Endothelial cell of umbilical vein (primary cell): ENCODE data around the gene DIP2C. TPM values are rescaled to one million over a fixed set of nuclear protein-coding genes. Genes with fewer than 3 reads are reported as not detected.

Experiments
- BruUV-seq: library from RNA; stranded (reverse); fragments of 400-500 nt; replicated peaks from 2 replicates; lab custom pipeline; 2021; lab: Mats Ljungman, UMichigan
- CTCF ChIA-PET: fragments of 300-600, 350-600 bp; sonication (Branson Sonifier 250); formaldehyde crosslinking; loops from one replicate; lab custom pipeline; 2021; ENCODE audit warnings: antibody characterized with exemption, inconsistent platforms; lab: Charles Lee
- POLR2A ChIA-PET: fragments of 300-600, 350-600 bp; sonication (Branson Sonifier 250); formaldehyde crosslinking; loops from one replicate; lab custom pipeline; 2021; ENCODE audit warnings: antibody characterized with exemption, inconsistent platforms; lab: Charles Lee
- DNase-seq: peaks from one replicate; pipeline ENCODE4 v3.0.0-alpha.2; 2011; ENCODE audit warnings: low read depth, low spot score
- FAIRE-seq: peaks from 2 replicates; lab custom pipeline; 2011; peaks lifted over from hg19 to GRCh38; lab: Jason Lieb, UNC
- H2AFZ ChIP-seq: 2 replicates; pipeline ENCODE4 v1.6.0; 2012; ENCODE audit warnings: low read depth, low read length, control low read depth, inconsistent platforms
- H3K27ac ChIP-seq: 2 replicates; pipeline ENCODE4 v1.5.1; 2011; ENCODE audit warnings: low read depth, mild to moderate bottlenecking, control low read depth, low read length, moderate library complexity; ENCODE audit not compliant: insufficient read depth
- H3K27me3 ChIP-seq, 2 experiments: 2 replicates each; pipeline versions ENCODE4 v1.6.0 to v1.6.1; 2011; ENCODE audit warnings: low read length in 2 of 2, mixed read lengths in 1 of 2; ENCODE audit not compliant: control insufficient read depth in 2 of 2, insufficient read depth in 2 of 2
- H3K36me3 ChIP-seq, 2 experiments: 2 replicates in 1 of 2; 3 replicates in 1 of 2; pipeline ENCODE4 v1.5.1; 2011; ENCODE audit warnings: low read length in 2 of 2, mild to moderate bottlenecking in 1 of 2, moderate library complexity in 1 of 2; ENCODE audit not compliant: control insufficient read depth in 2 of 2, insufficient read depth in 2 of 2; ENCODE audit errors: extremely low read depth in 1 of 2
- H3K4me1 ChIP-seq: 3 replicates; pipeline ENCODE4 v1.5.1; 2011; ENCODE audit warnings: mild to moderate bottlenecking, low read length; ENCODE audit not compliant: control insufficient read depth, insufficient read depth; ENCODE audit errors: extremely low read depth
- H3K4me2 ChIP-seq: 2 replicates; pipeline ENCODE4 v1.6.1; 2011; ENCODE audit warnings: low read length, control low read depth, mixed read lengths; ENCODE audit not compliant: insufficient read depth
- H3K4me3 ChIP-seq, 3 experiments: fragments of 200-600 bp in 1 of 3; sonication (generic), shearing (Covaris generic) in 1 of 3; replicated peaks in 1 of 3; 2 replicates each; pipeline ENCODE4 v1.5.1; 2011 to 2016; ENCODE audit warnings: control low read depth in 3 of 3, low read length in 3 of 3, mild to moderate bottlenecking in 2 of 3, inconsistent platforms in 1 of 3, low read depth in 1 of 3, moderate library complexity in 1 of 3; ENCODE audit not compliant: insufficient read depth in 1 of 3
- H3K79me2 ChIP-seq: 2 replicates; pipeline ENCODE4 v1.6.0; 2012; ENCODE audit warnings: low read length, inconsistent platforms; ENCODE audit not compliant: control insufficient read depth, insufficient read depth
- H3K9ac ChIP-seq: replicated peaks from 2 replicates; pipeline ENCODE3; 2011; ENCODE audit warnings: low read length, control low read depth; ENCODE audit not compliant: insufficient read depth; ENCODE audit errors: extremely low read depth
- H3K9me1 ChIP-seq: replicated peaks from 3 replicates; pipeline ENCODE4 v1.6.0; 2011; ENCODE audit warnings: mild to moderate bottlenecking, low read length; ENCODE audit not compliant: control insufficient read depth, insufficient read depth; ENCODE audit errors: extremely low read depth
- H3K9me3 ChIP-seq: replicated peaks from 2 replicates; pipeline ENCODE4 v1.5.1; 2012; ENCODE audit warnings: low read length, inconsistent platforms; ENCODE audit not compliant: control insufficient read depth, insufficient read depth
- H4K20me1 ChIP-seq: replicated peaks from 2 replicates; pipeline ENCODE3; 2011; ENCODE audit warnings: mild to moderate bottlenecking, low read length; ENCODE audit not compliant: control insufficient read depth, insufficient read depth; ENCODE audit errors: extremely low read depth
- EZH2 ChIP-seq: IDR thresholded peaks from 2 replicates; pipeline ENCODE4 v1.6.1; 2012; ENCODE audit warnings: borderline replicate concordance, low read depth, mild to moderate bottlenecking, moderate library complexity, low read length, inconsistent platforms; ENCODE audit not compliant: severe bottlenecking
- FOS ChIP-seq: IDR thresholded peaks from 2 replicates; pipeline ENCODE4 v1.6.1; 2011; ENCODE audit warnings: mild to moderate bottlenecking, low read length, moderate library complexity, borderline replicate concordance; ENCODE audit not compliant: insufficient read depth
- GATA2 ChIP-seq: IDR thresholded peaks from 2 replicates; pipeline ENCODE4 v1.7.0; 2011; ENCODE audit warnings: low read depth, mild to moderate bottlenecking, moderate library complexity, mixed read lengths, low read length; ENCODE audit not compliant: insufficient read length, insufficient read depth
- JUN ChIP-seq: IDR thresholded peaks from 2 replicates; pipeline ENCODE4 v1.6.1; 2011; ENCODE audit warnings: borderline replicate concordance, low read depth; ENCODE audit not compliant: insufficient read length, insufficient read depth
- MAX ChIP-seq: IDR thresholded peaks from 2 replicates; pipeline ENCODE4 v1.6.1; 2011; ENCODE audit not compliant: insufficient read depth, insufficient read length
- MYC ChIP-seq: IDR thresholded peaks from one replicate; pipeline ENCODE4 v1.6.1; 2011; ENCODE audit warnings: mild to moderate bottlenecking, low read depth, low read length
- POLR2A ChIP-seq: IDR thresholded peaks from 2 replicates; pipeline ENCODE4 v1.6.1; 2012; ENCODE audit warnings: low read depth, mild to moderate bottlenecking, control low read depth, low read length
- POLR2AphosphoS5 ChIP-seq: IDR thresholded peaks from 2 replicates; pipeline ENCODE4 v1.6.1; 2012; ENCODE audit warnings: low read depth, mild to moderate bottlenecking, control low read depth, low read length, moderate library complexity; ENCODE audit not compliant: insufficient read depth
- dilution Hi-C: fragments of 300-500 bp; cut with MboI; formaldehyde crosslinking; loops from one replicate; pipeline ENCODE4 v1.15.0; 2019; ENCODE audit warnings: low sequenced_read_pairs; ENCODE audit not compliant: extremely low pct_ligation_motif_present
- intact Hi-C: fragments of 100-400 bp; cut with micrococcal nuclease; formaldehyde crosslinking; loops from one replicate; pipeline ENCODE4 v1.10.0; 2022
- polyA plus RNA-seq, 4 experiments: library from polyadenylated mRNA; depleted of rRNA in 3 of 4; stranded (reverse) in 3 of 4; unstranded in 1 of 4; fragments of >200 nt; gene quantifications; 2 replicates each; pipeline versions ENCODE4 v1.2.1 to v1.2.3, GENCODE V29; 2011 to 2012; ENCODE audit warnings: missing spikeins in 1 of 4
- total RNA-seq: library from RNA; stranded (reverse); gene quantifications from 2 replicates; pipeline ENCODE4 v1.2.3, GENCODE V29; 2021
- TF ChIP-seq, protein P1 (sequence below), 2 donors: IDR thresholded peaks; 1 replicate in 1 of 2; 2 replicates in 1 of 2; pipeline ENCODE4 v1.5.1; 2011; ENCODE audit warnings: low read length in 2 of 2, mild to moderate bottlenecking in 2 of 2, moderate library complexity in 2 of 2, control low read depth in 1 of 2, inconsistent platforms in 1 of 2, low read depth in 1 of 2; ENCODE audit not compliant: insufficient read depth in 1 of 2; ENCODE audit errors: extremely low read depth in 1 of 2

DIP2C gene
- total and polyA plus RNA-seq, 2 donors (not counting 3 experiments of a cell fraction or from before 2014, with no cell fraction given): 3.6 to 10.7 TPM

DNA sequence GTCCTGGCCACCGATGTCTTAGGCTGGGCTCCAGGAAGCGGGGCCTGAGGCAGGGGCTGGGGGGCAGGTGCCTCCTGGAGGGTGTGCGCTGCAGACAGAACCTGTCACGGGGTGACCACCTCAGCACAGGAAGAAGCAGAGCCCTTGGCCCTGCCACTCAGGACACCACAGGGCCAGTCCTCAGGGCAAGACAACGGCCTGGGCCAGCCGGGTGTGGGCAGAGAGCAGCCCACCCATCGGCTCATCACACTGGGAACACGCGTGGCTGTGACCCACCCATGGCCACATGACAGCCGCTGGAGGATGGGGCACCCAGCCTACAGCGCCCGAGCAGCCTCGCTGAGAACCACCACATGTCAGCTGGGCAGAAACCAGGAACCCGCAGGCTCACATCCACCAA lies 5.9 kb upstream of the DIP2C start:
- H3K27ac ChIP-seq: no peak overlapping the region
- H3K79me2 ChIP-seq: no peaks in the 10 kb centered on the region
- H3K4me1 ChIP-seq: peaks cover 6% of the 10 kb centered on the region
- intact Hi-C loops (no loop called here), dilution Hi-C loops (no loop called here)
- H2AFZ ChIP-seq: no peak overlapping the region
- H3K9ac ChIP-seq: no peak overlapping the region
- TF ChIP-seq POLR2AphosphoS5: no peak
- TF ChIP-seq FOS: no peak
- no peak for TF ChIP-seq POLR2A
- no peak for TF ChIP-seq EZH2
- TF ChIP-seq JUN: no peak
- no peak for TF ChIP-seq MAX
- TF ChIP-seq MYC: no peak
- TF ChIP-seq, protein P1, sequence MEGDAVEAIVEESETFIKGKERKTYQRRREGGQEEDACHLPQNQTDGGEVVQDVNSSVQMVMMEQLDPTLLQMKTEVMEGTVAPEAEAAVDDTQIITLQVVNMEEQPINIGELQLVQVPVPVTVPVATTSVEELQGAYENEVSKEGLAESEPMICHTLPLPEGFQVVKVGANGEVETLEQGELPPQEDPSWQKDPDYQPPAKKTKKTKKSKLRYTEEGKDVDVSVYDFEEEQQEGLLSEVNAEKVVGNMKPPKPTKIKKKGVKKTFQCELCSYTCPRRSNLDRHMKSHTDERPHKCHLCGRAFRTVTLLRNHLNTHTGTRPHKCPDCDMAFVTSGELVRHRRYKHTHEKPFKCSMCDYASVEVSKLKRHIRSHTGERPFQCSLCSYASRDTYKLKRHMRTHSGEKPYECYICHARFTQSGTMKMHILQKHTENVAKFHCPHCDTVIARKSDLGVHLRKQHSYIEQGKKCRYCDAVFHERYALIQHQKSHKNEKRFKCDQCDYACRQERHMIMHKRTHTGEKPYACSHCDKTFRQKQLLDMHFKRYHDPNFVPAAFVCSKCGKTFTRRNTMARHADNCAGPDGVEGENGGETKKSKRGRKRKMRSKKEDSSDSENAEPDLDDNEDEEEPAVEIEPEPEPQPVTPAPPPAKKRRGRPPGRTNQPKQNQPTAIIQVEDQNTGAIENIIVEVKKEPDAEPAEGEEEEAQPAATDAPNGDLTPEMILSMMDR (IDR thresholded peaks at IDR 0.05; ENCODE audit: extremely low read depth in 1 of 2, insufficient read depth in 1 of 2, low read depth in 1 of 2, low read length in 2 of 2): no peak
- no peak for TF ChIP-seq GATA2
- H3K36me3 ChIP-seq: no peaks in the 10 kb centered on the region
- BruUV-seq: no TSS peak
- DNase-seq (no peak), FAIRE-seq (no peak)
- POLR2A ChIA-PET: no interaction called here
- no peak overlapping the region for H3K4me3 ChIP-seq
- H4K20me1 ChIP-seq: no peaks in the 10 kb centered on the region
- no peaks in the 10 kb centered on the region for H3K9me1 ChIP-seq
- no peak overlapping the region for H3K4me2 ChIP-seq
- peaks cover 3 to 4% of the 10 kb centered on the region in 2 experiments for H3K27me3 ChIP-seq
- CTCF ChIA-PET: no interaction called here
- H3K9me3 ChIP-seq: no peaks in the 10 kb centered on the region
